Right lobe of liver (tissue), 4 donors: ENCODE measurements around the gene PCSK2.

Experiments used
- POLR2A ChIP-seq: fragments of 450-650 bp; IDR thresholded peaks from one replicate; pipeline ENCODE4 v1.6.1; 2017; ENCODE audit warnings: antibody characterized with exemption, mild to moderate bottlenecking
- TF ChIP-seq, protein P1 (sequence below), 4 donors: fragments of 200-600 bp in 3 of 4; fragments of 450-650 bp in 1 of 4; IDR thresholded peaks; one replicate each; pipeline versions ENCODE4 v1.5.1 to v1.8.0; 2016 to 2022; ENCODE audit warnings: antibody characterized with exemption in 4 of 4, mild to moderate bottlenecking in 2 of 4
- donor health status: DM: no; HTN: no; CAD: no.
- donor health status: DM: no; HTN: no; CAD: no.
- donor health status: DM: no; HTN: yes; CAD: no.

DNA sequence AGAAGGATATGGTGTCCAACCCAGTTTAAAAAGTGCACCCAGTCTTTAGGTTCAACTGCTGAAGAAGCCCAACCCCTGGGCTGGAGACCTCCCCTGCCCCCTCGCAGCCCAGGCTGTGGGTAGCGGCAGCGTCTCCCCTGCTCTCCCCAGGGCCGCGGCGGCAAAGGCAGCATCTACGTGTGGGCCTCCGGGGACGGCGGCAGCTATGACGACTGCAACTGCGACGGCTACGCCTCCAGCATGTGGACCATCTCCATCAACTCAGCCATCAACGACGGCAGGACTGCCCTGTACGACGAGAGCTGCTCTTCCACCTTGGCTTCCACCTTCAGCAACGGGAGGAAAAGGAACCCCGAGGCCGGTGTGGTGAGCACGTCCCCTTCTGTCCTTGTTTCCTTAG, 226.8 kb downstream of the PCSK2 start:
- TF ChIP-seq, protein P1, sequence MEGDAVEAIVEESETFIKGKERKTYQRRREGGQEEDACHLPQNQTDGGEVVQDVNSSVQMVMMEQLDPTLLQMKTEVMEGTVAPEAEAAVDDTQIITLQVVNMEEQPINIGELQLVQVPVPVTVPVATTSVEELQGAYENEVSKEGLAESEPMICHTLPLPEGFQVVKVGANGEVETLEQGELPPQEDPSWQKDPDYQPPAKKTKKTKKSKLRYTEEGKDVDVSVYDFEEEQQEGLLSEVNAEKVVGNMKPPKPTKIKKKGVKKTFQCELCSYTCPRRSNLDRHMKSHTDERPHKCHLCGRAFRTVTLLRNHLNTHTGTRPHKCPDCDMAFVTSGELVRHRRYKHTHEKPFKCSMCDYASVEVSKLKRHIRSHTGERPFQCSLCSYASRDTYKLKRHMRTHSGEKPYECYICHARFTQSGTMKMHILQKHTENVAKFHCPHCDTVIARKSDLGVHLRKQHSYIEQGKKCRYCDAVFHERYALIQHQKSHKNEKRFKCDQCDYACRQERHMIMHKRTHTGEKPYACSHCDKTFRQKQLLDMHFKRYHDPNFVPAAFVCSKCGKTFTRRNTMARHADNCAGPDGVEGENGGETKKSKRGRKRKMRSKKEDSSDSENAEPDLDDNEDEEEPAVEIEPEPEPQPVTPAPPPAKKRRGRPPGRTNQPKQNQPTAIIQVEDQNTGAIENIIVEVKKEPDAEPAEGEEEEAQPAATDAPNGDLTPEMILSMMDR (IDR thresholded peaks at IDR 0.05): no peak
- TF ChIP-seq POLR2A: no peak
